HG03457 (cell line): ENCODE data around the gene TNIP1.
A peak's percentile ranks its signal among the peaks of the same experiment; 100 is the strongest.

ENCODE experiments used
- ATAC-seq: cut with Tn5 transposase; IDR thresholded peaks from one replicate; pipeline ENCODE4 v1.9.1; 2021; ENCODE audit warnings: moderate number of reproducible peaks; ENCODE audit not compliant: unreplicated experiment

The TNIP1 gene

DNA sequence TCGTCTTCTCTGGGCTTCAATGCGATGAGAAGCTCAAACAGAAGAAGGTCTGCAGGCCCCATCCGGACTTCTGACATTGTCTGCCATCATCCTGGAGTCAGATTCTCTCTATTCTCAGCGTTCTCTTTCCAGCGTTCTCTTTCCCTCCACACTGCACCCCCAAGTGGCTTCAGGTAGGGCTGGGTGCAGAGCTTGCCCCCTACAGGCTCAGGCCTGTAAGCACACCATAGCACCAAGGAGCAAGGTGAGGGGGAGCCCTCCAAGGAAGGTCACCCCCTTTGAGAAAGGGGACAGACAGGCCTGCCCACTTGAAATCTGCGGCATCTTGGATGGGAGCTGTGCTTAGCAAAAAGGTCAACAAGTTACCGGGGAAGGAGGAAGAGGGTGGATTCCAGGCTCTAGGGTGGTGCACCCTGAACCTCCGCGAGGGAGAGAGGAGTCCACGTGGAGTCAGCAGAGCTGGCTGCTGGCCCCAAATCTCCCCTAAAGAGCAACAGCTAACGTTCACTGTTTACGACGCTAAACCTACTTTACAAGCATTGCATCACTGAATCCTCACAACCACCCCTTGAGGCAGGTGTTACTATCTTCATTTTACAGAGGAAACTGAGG is 32.9 kb downstream of the TNIP1 start:
- ATAC-seq = peak; percentile 56

DNA sequence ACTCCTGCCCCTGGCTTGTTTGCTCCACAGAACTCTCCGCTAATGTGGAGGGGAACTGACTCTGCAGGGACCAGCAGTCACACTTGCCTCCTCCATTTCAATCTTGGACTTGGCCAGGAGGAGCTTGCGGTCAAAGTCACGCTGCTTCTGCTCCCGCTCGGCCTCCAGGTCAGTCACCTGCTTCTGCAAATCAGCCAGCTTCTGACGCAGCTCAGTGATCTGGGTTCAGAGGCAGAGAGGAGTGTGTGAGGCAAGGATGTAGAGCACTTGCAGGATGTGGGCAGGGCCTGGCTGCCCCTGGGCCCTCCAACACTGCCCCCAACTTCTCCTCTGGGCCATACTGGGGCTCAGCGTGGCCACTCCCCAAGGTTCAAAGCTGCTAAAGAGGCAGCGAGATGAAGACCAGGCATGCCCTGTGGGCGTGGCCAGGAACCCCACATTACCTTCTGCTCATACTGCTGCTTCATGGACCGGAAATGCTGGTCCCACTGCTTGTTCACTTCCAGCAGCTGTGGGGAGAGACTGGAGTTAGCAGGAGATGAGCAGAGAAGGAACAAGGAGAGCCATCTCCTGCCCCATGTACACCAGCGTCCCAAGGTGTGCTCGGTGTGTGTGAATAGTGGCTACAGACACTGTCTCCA is 38.3 kb downstream of the TNIP1 start:
- ATAC-seq = no peak

- ATAC-seq = no peak
These were observed 39.1 kb downstream of the TNIP1 start for GRCh38 chr5:151041577-151042268.

DNA sequence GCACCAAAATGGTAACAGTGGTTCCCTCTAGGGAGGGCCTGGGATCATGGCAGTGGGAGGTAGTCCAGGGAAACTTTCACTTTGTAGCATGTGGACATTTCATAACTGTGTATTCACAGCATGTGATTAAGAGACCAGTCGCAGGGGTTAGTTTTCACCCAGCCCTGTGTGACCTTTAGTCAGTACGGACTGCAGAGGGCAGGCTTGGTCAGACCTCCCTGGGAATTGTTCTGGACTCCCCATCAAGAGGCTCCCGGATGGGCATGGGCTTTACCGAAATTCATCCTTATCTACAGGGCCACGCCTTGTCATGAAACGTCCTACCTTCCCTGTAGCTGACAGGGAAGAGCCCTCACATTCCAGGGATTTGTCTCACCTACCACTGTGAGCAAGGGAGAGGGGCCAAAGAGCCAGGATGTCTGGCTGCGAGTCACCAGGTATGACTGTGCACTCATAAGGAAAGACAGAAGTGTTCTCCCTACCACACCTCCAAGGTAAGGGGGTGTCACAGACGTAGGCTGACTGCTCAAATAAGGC is 40.6 kb downstream of the TNIP1 start:
- ATAC-seq = no peak

GRCh38 chr5:151039665-151040064 is 41.2 kb downstream of the TNIP1 start:
- no peak for ATAC-seq

- ATAC-seq = no peak
These were observed 42.0 kb downstream of the TNIP1 start for GRCh38 chr5:151038801-151039238.

- no peak for ATAC-seq
These were observed 42.5 kb downstream of the TNIP1 start for GRCh38 chr5:151038412-151038745.

DNA sequence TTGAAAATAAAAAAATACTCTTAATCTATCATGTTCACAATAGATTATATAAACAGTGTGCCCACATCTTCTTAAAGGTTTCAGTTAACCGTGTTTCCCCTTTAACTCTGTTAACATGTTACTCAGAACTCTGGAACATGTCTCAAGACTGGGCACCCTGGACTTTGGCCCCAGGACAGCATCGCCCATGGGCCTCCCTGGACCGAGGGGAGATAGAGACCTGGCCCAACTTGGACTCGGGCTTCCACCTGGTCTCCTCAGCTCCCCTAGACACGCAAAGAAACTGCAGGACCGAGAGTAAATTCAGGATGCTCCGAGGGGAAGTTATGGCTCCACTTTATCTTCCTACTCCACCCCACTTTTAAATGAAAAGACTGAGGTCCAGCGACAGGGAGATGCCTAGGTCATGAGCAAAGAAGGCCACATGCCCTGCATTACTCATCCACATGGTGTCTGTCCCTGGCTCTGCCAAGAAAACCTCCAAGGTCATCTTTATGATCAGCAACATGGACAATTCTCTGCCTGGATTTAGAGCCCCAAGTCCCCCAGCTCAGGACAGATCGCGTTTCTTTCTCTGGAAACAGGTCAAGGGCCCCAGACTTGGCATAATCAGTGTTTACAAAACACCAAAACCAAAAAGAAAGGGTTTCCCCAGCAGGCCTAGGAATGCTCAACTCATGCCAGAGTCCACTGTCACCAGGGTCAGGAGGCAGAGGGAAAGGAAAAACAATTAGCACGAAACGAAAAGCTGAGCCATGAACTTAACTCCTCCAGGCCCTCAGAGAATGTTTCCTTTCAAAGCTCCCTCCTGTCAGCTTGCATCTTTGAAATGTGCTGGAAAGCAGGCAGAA is 43.0 kb downstream of the TNIP1 start:
- ATAC-seq = no peak

DNA sequence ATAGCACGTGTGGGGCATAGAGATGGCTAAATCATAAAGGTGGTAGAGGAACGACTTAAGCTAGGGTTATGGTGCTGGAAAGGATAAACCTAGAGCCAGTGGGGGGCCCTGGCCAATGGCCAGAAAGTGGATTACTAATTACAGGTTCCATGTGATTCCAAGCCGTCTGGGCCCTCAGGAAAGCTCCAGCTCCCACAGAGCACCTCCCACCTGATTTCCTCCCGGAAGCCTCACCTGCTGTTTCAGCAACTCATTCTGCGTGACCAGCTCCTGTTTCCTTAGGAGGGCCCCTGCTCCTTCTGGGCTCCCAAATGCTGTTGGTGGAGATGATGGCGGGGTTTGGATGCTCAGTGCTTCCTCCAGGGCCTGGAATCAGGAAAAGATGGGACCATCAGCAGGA is 44.3 kb downstream of the TNIP1 start:
- ATAC-seq = no peak

DNA sequence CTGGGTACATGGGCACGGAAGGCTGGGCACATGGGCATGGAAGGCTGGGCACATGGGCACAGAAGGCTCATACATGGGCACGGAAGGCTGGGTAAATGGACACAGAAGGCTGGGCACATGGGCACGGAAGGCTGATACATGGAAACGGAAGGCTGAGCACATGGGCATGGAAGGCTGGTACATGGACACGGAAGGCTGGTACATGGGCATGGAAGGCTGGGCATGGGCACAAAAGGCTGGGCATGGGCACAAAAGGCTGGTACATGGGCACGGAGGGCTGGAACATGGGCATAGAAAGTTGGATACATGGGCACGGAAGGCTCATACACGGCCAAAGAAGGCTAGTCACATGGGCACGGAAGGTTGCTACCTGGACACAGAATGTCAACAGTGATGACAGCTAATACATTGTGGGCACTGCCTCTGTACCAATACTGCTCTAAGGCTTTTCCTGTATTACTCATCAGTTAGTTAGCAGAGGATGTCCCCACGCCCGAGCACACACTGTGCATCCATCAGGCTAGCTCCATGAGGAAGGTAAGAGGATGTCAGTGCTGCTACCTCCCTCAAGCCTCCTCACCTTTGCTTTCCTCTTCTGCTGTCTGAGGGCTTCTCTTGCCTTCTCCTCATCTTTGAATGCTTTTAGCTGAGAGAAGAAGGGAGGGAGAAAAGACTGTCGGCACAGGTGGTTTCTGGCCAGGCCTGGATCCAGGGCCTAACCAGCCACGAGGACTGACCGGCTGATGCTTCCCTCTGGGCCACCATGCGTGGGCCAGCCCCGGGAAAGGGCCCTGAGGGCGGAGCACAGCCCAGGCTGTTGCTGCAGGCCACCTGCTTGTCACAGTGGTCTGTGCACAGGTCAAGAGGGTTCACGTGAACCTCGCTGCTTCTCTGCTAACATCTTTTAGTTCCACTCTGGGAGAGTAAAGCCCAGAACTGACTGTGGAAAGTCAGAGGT is 46.1 kb downstream of the TNIP1 start:
- no peak for ATAC-seq

DNA sequence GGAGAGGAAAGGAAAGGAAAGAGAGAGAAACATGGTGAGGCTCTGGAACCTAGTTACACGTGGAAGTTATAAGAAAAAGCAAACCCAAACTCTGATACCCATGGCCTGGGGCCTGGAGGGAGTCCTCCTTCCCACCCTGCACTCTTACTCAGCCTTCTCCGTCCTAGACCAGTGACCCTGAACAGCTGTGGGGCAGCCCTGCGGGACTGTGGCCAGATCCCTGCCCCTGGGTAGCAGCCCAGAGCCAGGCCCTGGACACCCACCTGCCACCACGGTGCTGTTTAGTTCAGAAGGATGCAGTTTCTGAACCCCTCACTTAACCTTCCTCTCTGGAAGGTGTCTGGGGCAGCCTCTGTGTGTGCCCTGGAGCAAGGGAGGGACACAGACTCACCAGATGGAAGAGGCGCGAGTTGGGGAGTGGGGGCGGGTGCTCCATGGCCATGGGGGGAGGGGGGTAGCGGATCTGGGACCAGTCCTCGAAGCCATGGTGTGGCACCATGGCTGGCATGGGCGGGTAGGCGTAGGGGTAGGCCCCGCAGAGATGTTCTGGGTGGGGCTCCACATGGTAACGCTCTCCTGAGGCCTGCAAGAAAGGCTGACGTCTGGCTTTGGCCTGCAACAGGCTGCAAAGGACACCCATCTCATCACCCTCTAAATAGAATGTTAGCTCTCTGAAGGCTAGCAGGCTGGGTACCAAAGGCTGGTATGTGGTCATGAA is 47.5 kb downstream of the TNIP1 start:
- no peak for ATAC-seq

- no peak for ATAC-seq
These were observed 49.3 kb downstream of the TNIP1 start for GRCh38 chr5:151031554-151031953.

- no peak for ATAC-seq
These were observed 50.5 kb downstream of the TNIP1 start for GRCh38 chr5:151030379-151030778.

GRCh38 chr5:151030056-151030336 is 50.8 kb downstream of the TNIP1 start:
- no peak for ATAC-seq

DNA sequence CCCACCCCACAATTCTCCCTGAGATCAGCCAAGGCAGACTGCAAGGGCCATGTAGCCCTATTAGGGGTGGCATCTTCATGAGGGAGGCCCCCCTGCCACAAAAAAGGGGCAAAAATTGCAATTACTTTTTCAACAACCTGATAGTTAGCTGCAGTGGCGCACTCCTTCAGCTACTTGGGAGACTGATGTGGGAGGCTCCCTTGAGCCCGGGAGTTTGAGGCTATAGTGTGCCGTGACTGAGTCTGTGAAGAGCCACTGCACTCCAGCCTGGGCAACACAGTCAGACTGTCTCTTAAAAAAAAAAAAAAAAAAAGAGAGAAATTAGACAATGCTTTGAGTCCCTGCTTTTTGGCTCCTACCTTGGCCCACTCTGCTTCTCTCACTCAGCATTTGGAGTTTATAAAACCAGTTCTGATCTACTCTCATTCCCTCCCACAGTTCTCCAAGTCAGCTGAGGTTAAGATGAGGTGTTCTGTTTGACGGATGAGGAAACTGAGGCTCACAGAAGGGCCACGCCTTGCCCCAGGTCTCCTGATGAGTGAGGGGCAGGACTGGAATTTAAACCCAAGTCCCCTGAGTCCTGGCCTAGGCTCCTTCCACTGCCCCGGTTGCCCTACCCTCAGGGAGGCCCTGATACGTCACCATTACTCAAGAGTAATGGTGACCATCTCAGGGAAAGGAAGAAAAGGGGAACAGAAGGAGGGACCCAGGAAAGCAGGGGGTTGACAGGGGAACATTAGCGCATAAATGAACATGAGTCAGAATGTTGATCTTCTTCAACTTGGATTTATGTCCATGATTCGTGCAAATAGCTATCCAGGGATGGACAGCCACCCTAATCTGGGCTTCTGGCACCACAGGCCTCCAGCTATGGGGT is 51.4 kb downstream of the TNIP1 start:
- no peak for ATAC-seq

DNA sequence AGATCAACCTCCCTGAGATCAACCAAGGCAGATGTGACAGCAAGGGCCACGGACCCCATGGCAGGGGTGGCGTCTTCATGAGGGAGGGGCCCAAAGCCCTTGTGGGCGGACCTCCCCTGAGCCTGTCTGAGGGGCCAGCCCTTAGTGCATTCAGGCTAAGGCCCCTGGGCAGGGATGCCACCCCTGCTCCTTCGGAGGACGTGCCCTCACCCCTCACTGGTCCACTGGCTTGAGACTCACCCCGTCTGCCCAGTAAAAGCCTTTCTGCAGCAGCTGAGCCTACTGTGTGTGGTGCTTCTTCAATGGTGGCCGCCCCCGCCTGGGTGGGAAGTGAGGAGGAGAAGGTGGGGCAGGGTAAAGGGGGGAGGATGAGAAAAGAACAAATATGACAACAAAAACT is 52.1 kb downstream of the TNIP1 start:
- no peak for ATAC-seq

DNA sequence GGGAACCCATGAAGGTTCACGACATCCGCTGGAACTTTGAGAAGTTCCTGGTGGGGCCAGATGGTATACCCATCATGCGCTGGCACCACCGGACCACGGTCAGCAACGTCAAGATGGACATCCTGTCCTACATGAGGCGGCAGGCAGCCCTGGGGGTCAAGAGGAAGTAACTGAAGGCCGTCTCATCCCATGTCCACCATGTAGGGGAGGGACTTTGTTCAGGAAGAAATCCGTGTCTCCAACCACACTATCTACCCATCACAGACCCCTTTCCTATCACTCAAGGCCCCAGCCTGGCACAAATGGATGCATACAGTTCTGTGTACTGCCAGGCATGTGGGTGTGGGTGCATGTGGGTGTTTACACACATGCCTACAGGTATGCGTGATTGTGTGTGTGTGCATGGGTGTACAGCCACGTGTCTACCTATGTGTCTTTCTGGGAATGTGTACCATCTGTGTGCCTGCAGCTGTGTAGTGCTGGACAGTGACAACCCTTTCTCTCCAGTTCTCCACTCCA is 52.8 kb downstream of the TNIP1 start:
- ATAC-seq = no peak

GRCh38 chr5:151026679-151027078 is 54.2 kb downstream of the TNIP1 start:
- no peak for ATAC-seq

GRCh38 chr5:151026088-151026487 is 54.7 kb downstream of the TNIP1 start:
- no peak for ATAC-seq
